ENCODE measurements around the gene RAD9A.

DNA sequence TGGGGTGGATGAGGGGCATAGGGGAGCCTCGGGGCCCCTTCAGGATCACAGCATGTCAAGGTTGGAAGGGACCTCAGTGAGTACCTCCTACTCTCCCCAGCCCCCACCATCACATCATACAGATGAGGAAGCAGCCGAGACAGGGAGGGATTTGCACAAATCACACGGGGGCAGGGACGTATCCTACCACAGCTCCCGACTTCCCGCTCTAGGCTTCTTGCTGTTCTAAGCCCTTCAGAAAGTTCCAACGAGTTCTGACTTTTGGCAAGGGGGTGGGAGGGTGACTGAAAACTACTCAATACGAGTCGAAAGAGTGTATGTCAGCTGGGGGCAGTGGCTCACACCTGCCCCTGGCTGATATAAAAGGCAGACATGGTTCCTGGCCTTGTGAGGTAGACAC is 4.7 kb upstream of the RAD9A start:
- TF ChIP-seq CTCF (conservative IDR thresholded peaks at IDR 0.05; ENCODE audit: low read depth, low read length), result no peak
- no peak for TF ChIP-seq EZH2 (IDR thresholded peaks at IDR 0.05; ENCODE audit: borderline replicate concordance, low read depth, low read length, poor library complexity, severe bottlenecking)
